NCI-H146 (cell line): Measurements from ENCODE around the gene TCEANC2.
"Not testable (repeated sequence)": the region's sequence is repeated elsewhere in the genome, so short reads cannot be mapped to it uniquely, and the experiment has no call there.

Experiments used
- DNase-seq: peaks from one replicate; lab custom pipeline; 2025; lab: John Stamatoyannopoulos, UW

TCEANC2 gene

DNA sequence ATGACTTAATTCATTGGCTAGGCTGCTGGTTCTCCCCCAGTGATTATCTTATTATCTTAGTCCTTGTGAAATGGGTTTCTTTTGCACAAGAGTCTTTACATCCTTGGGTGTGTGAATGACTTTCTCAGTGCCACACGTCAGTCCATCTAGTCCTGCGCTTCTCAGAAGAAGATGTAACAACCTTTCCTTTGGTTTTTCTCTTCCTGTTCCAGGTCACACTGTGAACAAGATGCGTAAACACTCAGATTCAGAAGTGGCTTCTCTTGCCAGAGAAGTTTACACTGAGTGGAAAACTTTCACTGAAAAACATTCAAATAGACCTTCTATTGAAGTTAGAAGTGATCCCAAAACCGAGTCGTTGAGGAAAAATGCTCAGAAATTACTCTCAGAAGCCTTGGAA, 35.0 kb downstream of the TCEANC2 start:
- DNase-seq = no peak

DNA sequence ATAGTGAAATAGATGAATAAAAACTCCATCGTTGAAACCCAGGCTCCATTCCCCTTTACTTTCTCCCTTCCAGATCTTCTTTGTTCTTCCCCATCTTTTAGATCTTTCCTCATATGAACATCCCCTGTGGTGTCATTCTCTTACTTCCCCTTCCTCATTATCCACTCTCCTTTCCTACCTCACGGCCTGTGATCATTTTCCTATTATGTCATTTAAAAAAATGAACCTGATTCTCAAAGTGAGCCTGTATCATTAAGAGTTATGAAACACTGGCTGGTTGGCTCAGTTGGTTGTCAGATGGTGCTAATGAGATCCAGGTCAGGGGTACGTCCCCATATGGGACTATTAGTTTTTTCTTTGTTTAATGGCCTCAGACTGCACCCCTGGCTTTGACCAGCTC, 38.3 kb downstream of the TCEANC2 start:
- DNase-seq = no peak

DNA sequence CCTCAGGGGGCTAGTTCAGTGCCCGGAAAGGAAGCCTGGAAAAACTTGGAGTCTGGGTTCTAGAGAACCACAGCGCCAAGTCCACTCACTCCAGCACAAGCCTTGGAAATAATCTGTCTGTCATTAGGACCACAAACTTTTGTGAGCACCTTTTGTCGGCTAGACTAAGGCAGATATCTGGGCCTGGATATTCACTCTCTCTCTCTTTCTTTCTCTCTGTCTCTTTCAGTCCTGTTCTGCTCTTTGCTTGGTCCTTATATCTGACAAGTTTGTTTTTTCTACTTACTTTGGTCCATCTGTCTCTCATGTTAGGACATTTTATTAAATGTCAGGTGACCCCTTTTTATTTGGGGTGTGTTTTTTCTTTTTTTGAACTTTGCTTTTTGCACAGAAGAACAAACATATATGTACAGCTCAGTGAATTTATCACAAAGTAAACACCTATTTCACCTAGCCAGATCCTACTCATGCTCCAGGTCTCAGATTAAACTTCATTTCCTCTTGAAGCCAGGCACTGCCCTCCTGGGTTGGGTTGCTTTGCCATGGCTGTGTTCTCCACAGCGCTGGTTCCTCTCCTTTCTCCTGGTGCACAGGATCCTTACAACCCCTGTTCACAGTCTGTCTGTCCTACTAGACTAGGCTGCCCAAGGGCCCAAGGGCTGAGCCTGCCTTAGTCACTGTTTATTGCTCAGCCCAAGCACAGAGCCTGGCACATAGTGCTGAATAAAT, 40.8 kb downstream of the TCEANC2 start:
- DNase-seq = no peak

DNA sequence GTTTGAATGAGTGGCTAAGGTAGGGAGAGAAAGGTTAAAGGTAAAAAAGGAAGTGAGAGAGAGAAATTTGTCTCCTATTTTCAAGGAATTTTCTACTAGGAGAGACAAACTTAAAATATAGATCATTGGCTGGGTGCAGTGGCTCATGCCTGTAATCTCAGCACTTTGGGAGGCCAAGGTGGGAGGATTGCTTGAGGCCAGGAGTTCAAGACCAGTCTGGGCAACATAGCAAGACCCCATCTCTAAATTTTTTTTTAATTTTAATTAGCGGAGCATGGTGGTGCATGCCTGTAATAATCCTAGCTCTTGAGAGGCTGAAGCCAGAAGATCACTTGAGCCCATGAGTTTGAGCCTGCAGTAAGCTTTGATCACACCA, 41.3 kb downstream of the TCEANC2 start:
- DNase-seq = not testable (repeated sequence)

DNA sequence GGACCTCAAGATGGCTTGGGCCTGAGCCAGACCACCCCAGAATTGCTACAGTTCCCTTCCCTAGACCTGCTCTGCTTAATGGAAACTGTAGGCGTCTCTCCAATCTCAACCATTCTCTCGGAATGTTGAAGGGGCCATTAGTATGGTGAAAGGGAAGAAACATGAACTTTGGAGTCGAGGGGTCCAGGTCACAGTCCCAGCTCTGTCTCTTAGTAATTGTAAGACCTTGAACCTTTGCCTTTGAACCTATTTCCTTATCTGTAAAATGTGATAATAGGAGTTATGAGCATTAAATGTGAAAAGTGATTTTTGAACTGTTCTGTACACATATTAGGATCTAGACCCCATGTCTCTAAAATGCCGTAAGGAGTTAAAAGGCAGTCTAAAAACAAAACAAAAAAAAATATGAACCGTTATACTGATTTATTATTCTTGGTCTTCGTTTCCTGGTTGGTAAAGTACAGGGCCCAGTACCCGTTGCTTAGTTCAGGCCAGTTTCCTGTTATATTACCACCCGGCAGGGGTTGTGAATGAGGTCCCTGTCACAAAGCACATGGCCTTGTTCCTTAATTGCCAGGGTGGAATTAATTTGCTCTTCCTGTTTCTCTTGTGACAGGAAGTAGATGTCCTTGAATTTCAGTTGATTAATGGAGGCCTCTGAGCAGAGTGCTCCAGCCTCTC, 42.3 kb downstream of the TCEANC2 start:
- peak; percentile 19 for DNase-seq

DNA sequence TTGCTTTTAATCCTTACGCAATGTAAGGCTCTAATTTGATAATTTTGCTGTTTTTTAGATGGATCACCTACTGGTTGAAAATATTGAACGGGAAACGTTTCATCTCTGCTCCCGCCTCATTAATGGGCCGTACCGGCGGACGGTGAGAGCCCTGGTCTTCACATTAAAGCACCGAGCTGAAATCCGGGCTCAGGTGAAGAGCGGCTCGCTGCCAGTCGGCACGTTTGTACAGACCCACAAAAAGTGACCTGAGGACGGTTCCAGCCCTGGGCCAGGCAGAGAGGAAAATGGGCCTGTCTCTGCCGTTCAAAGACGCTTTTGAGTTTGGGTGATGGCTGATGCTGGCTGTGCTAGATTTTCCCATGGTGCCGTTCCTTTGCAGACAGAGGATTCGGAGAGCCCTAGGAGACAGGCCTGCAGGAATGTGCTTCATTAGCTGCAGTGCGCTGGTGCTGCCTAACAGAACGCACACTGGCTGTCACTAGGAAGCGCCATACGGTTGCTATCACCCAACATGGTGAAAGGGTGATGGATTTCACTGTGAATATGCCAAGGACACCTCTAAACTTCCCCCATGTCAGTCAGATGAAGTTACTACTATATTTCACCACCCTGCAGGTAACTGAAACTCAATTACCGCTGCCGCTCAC, 42.9 kb downstream of the TCEANC2 start:
- no peak for DNase-seq

DNA sequence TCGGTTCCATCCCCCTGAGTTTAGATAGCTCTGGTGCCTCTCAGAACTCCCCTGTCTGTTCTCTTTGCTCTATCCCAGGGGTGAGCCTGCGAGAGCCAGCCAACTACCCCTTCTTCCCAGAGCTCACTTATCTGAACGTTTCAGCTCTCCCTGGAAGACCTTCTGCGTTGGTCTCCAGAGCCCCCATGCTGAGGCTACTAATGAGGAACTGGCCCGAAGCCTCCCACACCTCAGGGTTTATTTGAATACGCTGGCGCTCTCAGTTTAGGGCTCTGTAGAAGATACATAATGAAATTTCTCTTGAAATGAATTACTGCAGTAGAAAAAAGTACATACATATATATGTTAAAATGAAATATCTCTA, 43.5 kb downstream of the TCEANC2 start:
- DNase-seq = no peak

DNA sequence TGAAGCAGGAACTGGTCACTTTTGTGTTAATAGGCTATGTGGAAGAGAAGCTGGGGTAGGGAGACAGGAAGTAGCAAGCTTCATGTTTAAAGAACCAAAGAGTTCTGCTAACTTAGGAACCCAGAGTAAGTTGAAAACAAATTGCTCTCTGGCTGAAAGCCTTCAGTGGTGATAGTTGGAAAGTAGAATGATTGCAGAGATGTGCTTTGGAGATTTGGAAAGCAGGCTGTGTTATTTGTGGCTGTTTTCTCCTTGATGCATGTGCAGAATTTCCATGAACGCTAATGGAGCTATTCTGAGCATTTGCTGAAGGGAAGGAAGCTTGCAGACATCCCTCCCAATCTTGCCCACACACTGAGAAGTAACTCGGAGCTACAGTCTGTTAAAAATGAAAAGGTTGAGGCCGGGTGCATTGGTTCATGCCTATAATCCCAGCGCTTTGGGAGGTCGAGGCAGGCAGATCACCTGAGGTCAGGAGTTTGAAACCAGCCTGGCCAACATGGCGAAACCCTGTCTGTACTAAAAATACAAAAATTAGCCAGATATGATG, 45.7 kb downstream of the TCEANC2 start:
- no peak for DNase-seq

DNA sequence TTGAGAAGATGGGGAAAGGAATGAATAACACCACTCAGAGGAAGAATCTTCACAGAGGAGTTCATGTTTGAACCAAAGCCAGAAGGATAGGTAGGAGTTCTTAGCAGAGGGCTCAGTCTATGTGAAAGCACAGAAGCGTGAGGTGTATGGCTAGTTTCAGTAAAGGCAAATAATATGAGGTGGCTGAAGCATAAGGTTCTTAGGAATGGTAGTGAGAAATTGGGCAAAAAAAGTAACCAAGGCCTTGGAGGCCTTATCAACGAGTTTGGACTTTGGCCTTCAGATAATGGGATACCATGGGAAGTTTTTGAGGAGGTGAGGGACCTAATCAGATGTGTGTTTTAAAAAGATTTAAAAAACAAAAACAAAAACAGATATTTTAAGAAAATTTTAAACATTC, 47.1 kb downstream of the TCEANC2 start:
- DNase-seq = no peak

DNA sequence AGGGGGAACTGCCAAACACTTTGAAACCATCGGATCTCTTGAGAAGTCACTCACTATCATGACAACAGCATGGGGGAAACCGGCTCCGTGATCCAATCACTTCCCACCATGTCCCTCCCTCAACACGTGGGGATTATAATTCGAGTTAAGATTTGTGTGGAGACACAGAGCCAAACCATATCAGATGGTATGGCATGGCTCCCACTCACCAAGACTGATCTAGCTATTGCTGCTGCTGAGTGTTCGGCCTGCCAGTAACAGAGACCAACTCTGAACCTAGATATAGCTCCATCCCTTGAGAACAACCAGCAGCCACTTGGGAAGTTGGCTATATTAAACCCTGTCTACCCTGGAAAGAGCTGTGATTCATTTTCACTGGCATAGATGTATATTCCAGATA, 50.0 kb downstream of the TCEANC2 start:
- no peak for DNase-seq

DNA sequence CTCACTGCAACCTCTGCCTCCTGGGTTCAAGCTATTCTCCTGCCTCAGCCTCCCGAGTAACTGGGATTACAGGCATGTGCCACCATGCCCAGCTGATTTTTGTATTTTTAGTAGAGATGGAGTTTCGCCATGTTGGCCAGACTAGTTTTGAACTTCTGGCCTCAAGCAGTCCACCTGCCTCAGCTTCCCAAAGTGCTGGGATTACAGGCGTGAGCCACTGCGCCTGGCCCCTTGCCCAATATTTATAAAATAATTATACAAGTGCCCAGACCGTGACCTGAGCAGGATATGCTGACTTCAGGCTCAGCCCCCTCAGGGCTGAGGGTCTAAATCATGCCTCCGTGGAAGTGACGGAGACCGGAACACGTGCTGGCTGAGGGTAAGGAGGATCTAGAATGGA, 51.2 kb downstream of the TCEANC2 start:
- not testable (repeated sequence) for DNase-seq

DNA sequence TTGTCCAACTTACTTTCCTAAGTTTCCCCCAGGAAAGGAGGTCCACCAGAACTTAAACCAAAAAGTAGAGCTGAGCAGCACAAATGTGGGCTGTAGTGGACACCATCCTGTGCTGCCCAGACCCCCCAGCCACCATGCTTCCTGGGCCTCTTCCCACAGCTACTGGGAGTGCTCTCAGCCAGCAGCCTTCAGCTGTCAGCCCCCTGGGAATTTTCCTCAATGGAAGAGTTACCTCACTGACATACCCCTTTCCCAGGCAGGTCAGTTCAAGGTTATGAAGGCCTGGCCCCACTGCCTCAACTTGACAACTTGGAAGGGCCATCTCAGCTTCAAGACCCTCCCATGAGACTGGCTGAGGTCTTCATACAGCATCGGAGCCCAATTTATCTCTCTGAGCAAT, 51.7 kb downstream of the TCEANC2 start:
- DNase-seq = no peak

DNA sequence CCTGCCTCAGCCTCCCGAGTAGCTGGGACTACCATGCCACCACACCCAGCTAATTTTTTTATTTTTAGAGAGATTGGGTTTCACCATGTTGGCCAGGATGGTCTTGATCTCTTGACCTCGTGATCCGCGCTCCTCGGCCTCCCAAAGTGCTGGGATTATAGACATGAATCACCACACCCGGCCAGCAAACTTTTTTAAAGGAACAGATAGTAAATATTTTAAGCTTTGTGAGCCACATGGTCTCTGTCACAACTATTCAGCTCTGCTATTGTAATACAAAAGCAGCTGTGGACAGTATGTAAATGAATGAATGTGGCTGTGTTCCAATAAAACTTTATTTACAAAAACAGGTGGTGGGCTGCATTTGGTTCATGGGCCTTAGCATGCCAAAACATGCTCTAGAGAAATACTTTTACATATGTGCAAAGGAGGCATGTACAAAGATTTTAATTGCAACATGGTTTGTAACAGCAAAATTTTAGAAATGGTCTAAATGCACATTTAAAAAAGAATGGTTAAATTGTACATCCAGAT, 52.4 kb downstream of the TCEANC2 start:
- no peak for DNase-seq

DNA sequence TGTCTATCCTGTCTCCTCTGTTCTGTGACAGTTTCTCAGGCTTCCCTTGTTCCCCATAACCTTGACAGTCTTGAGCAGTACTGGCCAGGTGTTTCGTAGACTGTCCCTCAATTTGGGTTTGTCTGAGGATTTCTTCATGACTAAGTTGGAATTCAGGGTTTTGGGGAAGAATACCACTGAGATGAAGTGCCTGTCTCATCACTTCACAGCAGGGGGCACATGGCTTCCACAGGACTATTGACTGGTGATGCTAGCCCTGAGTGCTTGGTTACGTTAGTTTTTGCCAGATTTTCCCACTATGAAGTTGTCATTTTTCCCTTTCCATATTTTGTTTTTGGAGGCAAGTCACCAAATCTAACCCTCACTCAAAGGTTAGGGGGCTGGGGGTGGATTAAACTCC, 53.7 kb downstream of the TCEANC2 start:
- no peak for DNase-seq

DNA sequence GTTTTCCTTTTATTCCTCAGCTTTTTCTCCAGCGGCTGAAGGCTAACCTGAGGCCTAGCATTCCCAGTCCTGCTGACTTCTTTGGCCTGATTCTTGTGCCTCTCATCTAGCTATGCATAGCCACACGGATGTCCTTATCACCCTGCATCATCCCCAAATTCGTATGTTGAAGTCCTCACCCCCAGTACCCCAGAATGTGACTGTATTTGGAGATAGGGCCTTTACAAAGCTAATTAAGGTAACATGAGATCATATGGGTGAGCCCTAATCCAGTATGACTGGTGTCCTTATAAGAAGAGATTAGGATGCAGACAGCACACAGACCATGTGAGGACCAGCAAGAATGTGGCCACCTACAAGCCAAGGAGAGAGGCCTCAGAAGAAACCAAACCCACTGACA, 54.7 kb downstream of the TCEANC2 start:
- DNase-seq = no peak

DNA sequence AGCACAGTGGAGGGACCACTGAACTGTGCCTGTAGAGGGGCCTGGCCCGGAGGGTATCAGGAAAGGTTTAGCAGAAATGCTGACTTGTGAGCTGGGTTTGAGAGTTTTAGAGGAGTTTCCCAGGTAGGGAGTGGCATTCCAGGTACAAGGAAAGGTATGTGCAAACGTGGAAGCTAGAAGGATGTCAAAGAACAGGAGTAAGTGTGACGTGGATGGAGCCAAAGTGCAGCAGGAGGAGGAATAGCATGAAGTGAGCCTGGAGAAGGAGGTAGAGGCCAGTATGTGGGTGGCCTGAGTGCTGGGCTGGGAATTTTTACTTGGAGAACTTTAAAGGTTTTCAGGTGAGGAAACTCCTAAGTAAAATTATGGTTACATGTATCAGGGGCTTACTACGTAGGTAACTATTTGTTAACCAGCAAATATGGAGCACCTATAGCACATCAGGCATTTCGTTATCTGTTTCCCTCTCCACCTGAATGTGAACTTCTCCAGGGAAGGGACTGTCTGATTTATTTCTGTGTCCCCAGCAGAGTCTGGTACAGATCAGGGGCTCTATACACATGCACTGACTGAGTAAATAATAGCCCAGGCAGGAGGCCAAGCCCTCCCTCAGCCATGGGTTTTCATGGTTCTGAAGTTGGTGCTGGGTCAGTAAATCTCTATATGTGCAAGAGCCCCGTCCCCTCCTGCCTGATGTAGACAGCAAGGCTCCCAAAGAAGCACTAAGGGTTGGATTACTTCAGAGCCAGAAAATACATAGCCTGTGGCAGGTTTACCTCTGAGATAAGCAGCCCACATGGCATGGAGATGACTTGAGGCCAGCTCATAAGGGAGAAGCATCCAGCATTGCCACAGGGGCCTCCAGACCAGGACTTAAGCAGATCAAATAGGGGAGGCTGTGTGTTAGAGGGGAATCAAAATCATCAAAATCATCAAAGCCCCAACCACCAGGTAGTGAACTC, 56.0 kb downstream of the TCEANC2 start:
- no peak for DNase-seq

DNA sequence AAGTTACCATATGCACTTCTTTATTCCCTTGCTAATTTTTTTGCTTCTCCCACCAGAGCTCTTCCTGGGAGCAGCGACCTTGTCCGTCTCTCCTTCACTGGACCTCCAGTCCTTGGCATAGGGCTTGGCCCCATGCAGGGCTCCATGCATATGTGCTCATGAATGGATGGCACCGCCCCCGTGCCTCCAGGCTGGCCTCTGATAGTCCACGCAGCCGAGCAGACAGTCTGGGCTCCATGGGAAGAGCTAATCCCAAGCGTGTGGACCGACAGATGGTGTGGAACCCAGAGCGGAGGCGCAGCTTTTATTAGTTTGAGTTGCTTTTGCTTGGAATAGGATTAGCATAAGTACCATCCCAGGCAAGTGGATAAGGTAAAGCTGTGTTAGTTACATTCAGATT, 57.6 kb downstream of the TCEANC2 start:
- no peak for DNase-seq

DNA sequence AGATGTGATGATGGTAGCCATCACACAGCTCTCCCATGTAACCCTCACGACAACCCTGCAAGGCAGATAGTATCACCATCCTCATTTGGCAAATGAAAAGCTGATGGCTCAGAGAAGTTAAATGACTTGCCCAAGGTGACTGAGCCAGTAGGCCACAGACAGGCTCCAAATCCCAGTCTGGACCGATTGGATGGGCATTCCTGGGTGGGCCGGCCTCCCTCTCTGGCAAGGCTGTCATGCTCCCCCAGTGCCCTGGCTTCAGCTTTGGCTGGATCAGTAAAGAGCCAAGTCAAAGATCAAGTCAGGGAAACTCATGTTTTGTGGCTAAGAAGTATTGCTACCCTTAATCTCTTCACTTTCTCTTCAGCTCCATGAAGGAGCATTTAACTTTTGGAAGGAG, 58.2 kb downstream of the TCEANC2 start:
- no peak for DNase-seq

DNA sequence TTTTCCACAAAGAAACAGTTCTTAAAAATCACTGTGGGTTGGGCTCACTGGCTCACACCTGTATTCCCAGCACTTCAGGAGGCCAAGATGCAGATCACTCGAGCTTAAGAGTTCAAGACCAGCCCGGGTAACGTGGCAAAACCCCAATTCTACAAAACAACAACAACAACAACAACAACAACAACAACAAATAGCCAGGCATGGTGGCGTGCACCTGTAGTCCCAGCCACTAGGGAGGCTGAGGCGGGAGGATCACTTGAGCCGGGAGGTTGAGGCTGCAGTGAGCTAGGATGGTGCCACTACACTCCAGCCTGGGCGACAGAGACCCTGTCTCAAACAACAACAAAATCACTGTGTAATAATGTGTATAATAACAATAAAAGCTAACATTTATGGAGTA, 58.6 kb downstream of the TCEANC2 start:
- DNase-seq = no peak

DNA sequence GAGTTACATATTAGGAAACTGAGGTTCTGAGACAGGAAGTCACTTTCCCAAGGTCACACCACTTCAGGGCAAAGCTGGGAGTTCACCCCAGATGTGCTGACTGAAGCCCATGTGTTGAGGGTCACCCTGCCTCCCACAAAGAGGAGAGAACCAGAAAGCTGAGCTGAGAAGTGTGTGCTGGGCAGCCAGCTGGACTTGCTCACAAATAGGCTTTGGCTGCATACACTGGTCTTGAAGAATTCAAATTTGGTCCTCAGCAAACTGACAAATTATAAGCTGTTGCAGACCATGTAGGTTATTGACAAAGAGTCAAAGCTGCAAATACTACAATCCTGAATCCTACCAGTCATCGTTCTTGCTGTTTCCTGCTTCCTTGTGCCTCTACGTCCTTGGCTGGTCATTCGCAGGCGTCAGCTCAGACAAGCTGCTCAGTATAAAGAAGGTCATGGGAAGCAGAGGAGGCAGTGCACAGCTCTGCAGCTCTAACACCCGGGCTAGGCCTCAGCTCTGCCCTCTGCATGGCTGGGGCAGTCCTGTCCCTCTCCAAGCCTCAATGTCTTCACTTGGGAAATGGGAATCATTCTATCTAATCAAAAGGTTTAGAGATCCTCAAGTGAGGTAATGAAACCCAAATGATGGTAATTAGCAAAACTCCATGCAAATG, 59.4 kb downstream of the TCEANC2 start:
- DNase-seq = no peak

DNA sequence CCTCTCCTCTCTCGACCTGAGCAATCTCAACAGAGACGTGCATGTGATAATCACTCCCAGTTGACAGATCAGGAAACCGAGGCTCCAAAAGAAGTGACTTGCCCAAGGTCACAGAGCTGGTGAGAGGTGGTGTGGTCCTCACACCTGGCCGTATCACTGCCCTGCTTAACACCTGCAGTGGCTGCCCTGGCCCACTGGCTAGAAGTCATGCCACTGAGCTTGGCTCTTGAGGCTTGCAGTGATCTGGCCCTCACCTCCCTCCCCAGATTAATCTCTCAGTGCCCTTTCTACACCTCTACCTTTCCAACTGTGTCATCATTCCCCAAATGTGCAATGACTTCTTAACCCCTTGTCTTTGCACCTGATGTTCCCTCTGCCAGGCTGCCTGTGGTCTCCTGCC, 60.6 kb downstream of the TCEANC2 start:
- no peak for DNase-seq
